Smooth muscle cell of the brain vasculature (primary cell): ENCODE measurements around the gene BEST2.

Experiments used
- DNase-seq: peaks from one replicate; pipeline ENCODE4 v3.0.0-alpha.2; 2012; ENCODE audit warnings: low read depth, low spot score

BEST2 gene

DNA sequence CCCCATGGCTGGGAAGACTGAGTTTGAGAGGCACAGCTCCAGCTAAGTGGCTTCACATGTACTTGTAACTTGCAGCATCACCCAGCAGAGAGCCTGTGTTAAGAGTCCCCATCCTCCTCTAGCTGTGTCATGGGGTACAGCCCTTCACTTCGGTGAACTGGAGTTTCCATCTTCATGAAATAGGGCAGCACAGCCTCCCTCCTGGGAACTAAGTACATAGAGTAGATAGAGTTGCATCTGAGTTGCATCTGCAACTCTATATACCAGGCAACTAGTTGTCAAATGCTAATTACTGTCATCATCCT is 48.8 kb downstream of the BEST2 start:
- no peak for DNase-seq

DNA sequence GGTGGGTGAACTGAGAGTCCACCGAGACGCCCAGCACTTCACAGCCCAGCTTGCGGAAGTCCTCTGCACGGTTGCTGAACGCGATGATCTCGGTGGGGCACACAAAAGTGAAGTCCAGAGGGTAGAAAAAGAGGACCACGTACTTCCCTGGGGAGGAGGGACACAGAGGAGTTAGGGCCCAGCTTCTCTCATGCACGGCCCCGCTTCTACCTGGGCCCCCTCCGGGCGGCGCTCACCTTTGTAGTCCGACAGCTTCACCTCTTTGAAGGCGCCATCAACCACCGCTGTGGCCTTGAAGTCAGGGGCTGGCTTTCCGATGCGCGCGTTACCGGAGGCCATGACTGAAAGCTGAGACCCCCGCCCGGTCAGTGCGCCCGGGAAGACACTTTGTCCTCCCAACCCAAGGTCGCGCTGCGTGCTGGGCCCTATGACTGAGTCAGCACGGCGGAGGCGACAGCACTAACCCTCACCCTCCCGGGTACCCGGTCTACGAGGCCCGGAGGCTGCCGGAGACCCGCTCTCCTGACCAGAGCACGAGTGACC is 49.4 kb downstream of the BEST2 start:
- no peak for DNase-seq

GRCh38 chr19:12801466-12802266 is 50.1 kb downstream of the BEST2 start, which contains the start of the genes PRDX2 and THSD8:
PRDX2 (minus strand) TSS chr19:12801800; CDS start chr19:12801261, 539 bp downstream.
THSD8 (plus strand) TSS chr19:12802069; CDS start chr19:12802072, 3 bp downstream.
- no peak for DNase-seq

GRCh38 chr19:12802267-12803106 is 50.9 kb downstream of the BEST2 start:
- no peak for DNase-seq

DNA sequence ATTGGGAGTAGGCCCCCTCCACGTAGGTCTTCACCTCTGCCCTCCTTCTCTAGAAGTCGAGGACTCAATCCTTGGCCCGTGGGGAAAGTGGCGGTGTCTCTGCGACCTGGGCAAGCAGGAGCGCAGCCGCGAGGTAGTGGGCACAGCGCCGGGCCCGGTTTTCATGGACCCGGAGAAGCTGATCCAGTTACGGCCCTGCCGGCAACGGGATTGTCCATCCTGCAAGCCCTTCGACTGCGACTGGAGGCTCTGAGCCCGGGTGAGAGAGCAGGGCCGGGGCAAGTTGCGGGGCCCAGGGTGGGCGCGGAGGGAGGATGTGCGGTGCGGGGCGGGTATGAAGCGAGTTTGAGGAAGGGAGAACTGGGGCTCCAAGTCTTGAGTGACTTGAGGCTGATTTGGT is 52.5 kb downstream of the BEST2 start:
- DNase-seq, result no peak

DNA sequence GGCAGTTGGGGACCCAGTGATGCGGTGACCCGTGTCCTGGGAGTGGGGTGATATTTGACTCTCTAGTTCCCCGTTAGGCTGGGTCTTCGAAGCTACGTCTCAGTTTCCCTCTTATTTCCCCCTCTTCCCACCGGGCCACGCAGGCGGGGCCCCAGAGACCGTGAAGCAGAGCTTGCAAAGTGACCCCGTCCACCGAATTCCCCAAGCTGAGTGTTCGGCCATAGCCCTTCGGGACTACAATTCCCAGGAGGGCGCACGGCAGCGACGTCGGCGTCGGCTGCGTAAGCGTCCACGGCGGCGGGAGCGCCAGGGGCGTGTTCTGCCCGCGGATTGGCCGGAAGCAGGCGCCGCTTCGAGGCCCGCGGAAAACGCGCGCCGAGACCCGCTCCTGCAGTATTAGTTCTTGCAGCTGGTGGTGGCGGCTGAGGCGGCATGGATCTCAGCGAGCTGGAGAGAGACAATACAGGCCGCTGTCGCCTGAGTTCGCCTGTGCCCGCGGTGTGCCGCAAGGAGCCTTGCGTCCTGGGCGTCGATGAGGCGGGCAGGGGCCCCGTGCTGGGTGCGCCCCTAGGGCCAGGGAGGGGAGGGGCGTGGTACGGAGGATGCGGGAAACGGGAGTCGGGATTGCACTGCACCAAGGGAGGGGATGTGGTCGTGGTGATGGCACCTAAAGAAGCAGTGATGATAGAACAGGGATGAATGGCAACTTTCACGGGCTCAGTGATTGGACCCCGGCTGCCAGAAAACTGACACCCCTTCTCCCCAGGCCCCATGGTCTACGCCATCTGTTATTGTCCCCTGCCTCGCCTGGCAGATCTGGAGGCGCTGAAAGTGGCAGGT is 54.9 kb downstream of the BEST2 start, which contains the start of gene RNASEH2A:
TSS of gene RNASEH2A (plus strand) at position 343 of the 840 bp plus-strand sequence. CDS start at position 433, 90 bp downstream.
- no peak for DNase-seq
